SW480 (cell line): ENCODE results near the gene FOXO1.
A peak's percentile ranks its signal among the peaks of the same experiment; 100 is the strongest.

Source experiments
- DNase-seq: peaks from one replicate; pipeline ENCODE4 v3.0.0-alpha.2; 2016; ENCODE audit warnings: low spot score

FOXO1 gene

GRCh38 chr13:40609972-40610726 lies 56.3 kb downstream of the FOXO1 start:
- DNase-seq: no peak

- DNase-seq: no peak
Measured at GRCh38 chr13:40608308-40608707, 58.1 kb downstream of the FOXO1 start.

GRCh38 chr13:40605573-40605972 lies 60.9 kb downstream of the FOXO1 start:
- DNase-seq: no peak

GRCh38 chr13:40604135-40604534 lies 62.3 kb downstream of the FOXO1 start:
- no peak for DNase-seq

GRCh38 chr13:40600149-40600751 lies 66.2 kb downstream of the FOXO1 start:
- no peak for DNase-seq

GRCh38 chr13:40599747-40600146 lies 66.7 kb downstream of the FOXO1 start:
- no peak for DNase-seq

GRCh38 chr13:40599124-40599523 lies 67.3 kb downstream of the FOXO1 start:
- DNase-seq: no peak

- DNase-seq: no peak
Measured at GRCh38 chr13:40598569-40598968, 67.9 kb downstream of the FOXO1 start.

GRCh38 chr13:40597735-40598365 lies 68.6 kb downstream of the FOXO1 start:
- DNase-seq: no peak

GRCh38 chr13:40596484-40596883 lies 70.0 kb downstream of the FOXO1 start:
- DNase-seq: no peak

GRCh38 chr13:40595693-40596092 lies 70.7 kb downstream of the FOXO1 start:
- DNase-seq: no peak

- DNase-seq: no peak
Measured at GRCh38 chr13:40592035-40592434, 74.4 kb downstream of the FOXO1 start.

GRCh38 chr13:40591091-40591490 lies 75.3 kb downstream of the FOXO1 start:
- no peak for DNase-seq

GRCh38 chr13:40590112-40590862 lies 76.2 kb downstream of the FOXO1 start:
- no peak for DNase-seq

- DNase-seq: peak; percentile 8
Measured at GRCh38 chr13:40589285-40590109, 76.9 kb downstream of the FOXO1 start.

GRCh38 chr13:40588101-40588500 lies 78.3 kb downstream of the FOXO1 start:
- no peak for DNase-seq

GRCh38 chr13:40586886-40587565 lies 79.4 kb downstream of the FOXO1 start:
- no peak for DNase-seq

GRCh38 chr13:40585911-40586471 lies 80.5 kb downstream of the FOXO1 start:
- DNase-seq: no peak

GRCh38 chr13:40583738-40584137 lies 82.7 kb downstream of the FOXO1 start:
- no peak for DNase-seq

GRCh38 chr13:40582531-40582930 lies 83.9 kb downstream of the FOXO1 start:
- no peak for DNase-seq

- DNase-seq: no peak
Measured at GRCh38 chr13:40581277-40581579, 85.2 kb downstream of the FOXO1 start.
